ENCODE data around the gene ROR1. TPM values are rescaled to one million over a fixed set of nuclear protein-coding genes. Genes with fewer than 3 reads are reported as not detected.
A peak's percentile ranks its signal among the peaks of the same experiment; 100 is the strongest.

The ROR1 gene
- total RNA-seq, 1 donor from 2014 or later: 2.5 TPM

- no peak for DNase-seq (ENCODE audit: low read depth, low spot score)
Measured at GRCh38 chr1:63906047-63906704, 132.4 kb downstream of the ROR1 start.

GRCh38 chr1:63907051-63907450 is 133.2 kb downstream of the ROR1 start:
- DNase-seq (ENCODE audit: low read depth, low spot score): no peak

GRCh38 chr1:63908016-63908415 is 134.2 kb downstream of the ROR1 start:
- DNase-seq (ENCODE audit: low read depth, low spot score): no peak

GRCh38 chr1:63909526-63909925 is 135.7 kb downstream of the ROR1 start:
- DNase-seq (ENCODE audit: low read depth, low spot score): no peak

GRCh38 chr1:63911049-63911448 is 137.2 kb downstream of the ROR1 start:
- no peak for DNase-seq (ENCODE audit: low read depth, low spot score)

- DNase-seq (ENCODE audit: low read depth, low spot score): no peak
Measured at GRCh38 chr1:63912643-63913042, 138.8 kb downstream of the ROR1 start.

- no peak for DNase-seq (ENCODE audit: low read depth, low spot score)
Measured at GRCh38 chr1:63913533-63913932, 139.7 kb downstream of the ROR1 start.

GRCh38 chr1:63914241-63914640 is 140.4 kb downstream of the ROR1 start:
- no peak for DNase-seq (ENCODE audit: low read depth, low spot score)

- no peak for DNase-seq (ENCODE audit: low read depth, low spot score)
Measured at GRCh38 chr1:63914706-63915105, 140.9 kb downstream of the ROR1 start.

GRCh38 chr1:63915121-63915520 is 141.3 kb downstream of the ROR1 start:
- DNase-seq (ENCODE audit: low read depth, low spot score): no peak

GRCh38 chr1:63916485-63917360 is 142.9 kb downstream of the ROR1 start:
- DNase-seq (ENCODE audit: low read depth, low spot score): no peak

GRCh38 chr1:63917571-63918417 is 144.0 kb downstream of the ROR1 start:
- no peak for DNase-seq (ENCODE audit: low read depth, low spot score)

GRCh38 chr1:63918418-63918945 is 144.7 kb downstream of the ROR1 start:
- no peak for DNase-seq (ENCODE audit: low read depth, low spot score)

GRCh38 chr1:63920154-63921117 is 146.6 kb downstream of the ROR1 start:
- peak; percentile 40 for DNase-seq (ENCODE audit: low read depth, low spot score)

- DNase-seq (ENCODE audit: low read depth, low spot score): no peak
Measured at GRCh38 chr1:63921359-63921758, 147.5 kb downstream of the ROR1 start.

- no peak for DNase-seq (ENCODE audit: low read depth, low spot score)
Measured at GRCh38 chr1:63921802-63922201, 148.0 kb downstream of the ROR1 start.

- no peak for DNase-seq (ENCODE audit: low read depth, low spot score)
Measured at GRCh38 chr1:63922848-63923247, 149.0 kb downstream of the ROR1 start.

GRCh38 chr1:63923302-63923701 is 149.5 kb downstream of the ROR1 start:
- no peak for DNase-seq (ENCODE audit: low read depth, low spot score)

- no peak for DNase-seq (ENCODE audit: low read depth, low spot score)
Measured at GRCh38 chr1:63924600-63924999, 150.8 kb downstream of the ROR1 start.
